Lower lobe of right lung (tissue), 2 donors: Measurements from ENCODE around the gene DIAPH3. TPM values are rescaled to one million over a fixed set of nuclear protein-coding genes. Genes with fewer than 3 reads are reported as not detected.

Experiments used
- ATAC-seq, 2 donors: fragments of 200-7000 bp; cut with Tn5 transposase; one replicate each; pipeline ENCODE4 v1.9.1; 2020 to 2022; ENCODE audit warnings: mild to moderate bottlenecking in 2 of 2, moderate library complexity in 2 of 2
- DNase-seq: peaks from one replicate; pipeline ENCODE4 v3.0.0-alpha.2; 2020
- H3K27ac ChIP-seq: fragments of 200-600 bp; one replicate; pipeline ENCODE4 v1.8.0; 2022
- H3K27me3 ChIP-seq: fragments of 200-600 bp; one replicate; pipeline ENCODE4 v1.8.0; 2022; ENCODE audit warnings: low read depth
- H3K36me3 ChIP-seq: fragments of 200-600 bp; one replicate; pipeline ENCODE4 v1.8.0; 2022; ENCODE audit warnings: mild to moderate bottlenecking
- H3K4me1 ChIP-seq: fragments of 200-600 bp; one replicate; pipeline ENCODE4 v1.8.0; 2022
- H3K4me3 ChIP-seq: fragments of 200-600 bp; one replicate; pipeline ENCODE4 v1.8.0; 2022; ENCODE audit warnings: mild to moderate bottlenecking
- H3K9me3 ChIP-seq: fragments of 200-600 bp; one replicate; pipeline ENCODE4 v1.8.0; 2022
- intact Hi-C: fragments of 100-400 bp; cut with DNase I; formaldehyde crosslinking; loops from one replicate; pipeline ENCODE4 v1.11.0; 2022
- total RNA-seq: library from RNA; stranded (reverse); fragmentation: NEBNext Ultra II Directional; extraction: Animal tissue kit (Norgen Biotek cat#: 25700); gene quantifications from one replicate; pipeline ENCODE4 v1.2.1, GENCODE V29; 2021
- TF ChIP-seq, protein P1 (sequence below): fragments of 200-600 bp; IDR thresholded peaks from one replicate; pipeline ENCODE4 v1.8.0; 2022; ENCODE audit warnings: antibody characterized with exemption, mild to moderate bottlenecking
- donor health status: DM: no; HTN: yes; CAD: no; lungs with severe emphysema.

DIAPH3 gene
- total RNA-seq, 1 donor from 2014 or later: 3.2 TPM

DNA sequence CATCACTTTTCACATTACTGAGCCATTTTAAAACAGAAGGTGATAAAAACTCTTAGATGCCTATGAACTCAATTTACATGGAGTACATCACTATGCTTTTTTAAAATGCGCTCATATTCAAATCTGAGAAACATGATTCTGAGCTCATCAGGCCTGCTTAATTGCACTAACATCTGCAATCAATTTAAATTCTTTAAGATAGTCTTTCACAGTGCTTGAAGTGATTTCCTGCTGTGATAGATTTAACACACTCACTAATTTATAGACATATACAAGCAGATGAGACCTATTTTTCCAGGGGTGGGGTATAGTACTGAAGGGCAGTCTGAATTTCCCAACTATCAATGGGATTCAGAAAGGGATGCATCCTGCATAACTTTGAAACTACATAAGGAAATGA, 82.9 kb downstream of the DIAPH3 start:
- no peak for ATAC-seq
- Histone ChIP-seq H3K36me3 (no peaks in the 10 kb centered on the region), H3K27ac (no peak overlapping the region), H3K9me3 (no peaks in the 10 kb centered on the region), H3K4me1 (no peaks in the 10 kb centered on the region), H3K4me3 (no peak overlapping the region), H3K27me3 (no peaks in the 10 kb centered on the region)
- intact Hi-C loops: no loop called here
- TF ChIP-seq, protein P1, sequence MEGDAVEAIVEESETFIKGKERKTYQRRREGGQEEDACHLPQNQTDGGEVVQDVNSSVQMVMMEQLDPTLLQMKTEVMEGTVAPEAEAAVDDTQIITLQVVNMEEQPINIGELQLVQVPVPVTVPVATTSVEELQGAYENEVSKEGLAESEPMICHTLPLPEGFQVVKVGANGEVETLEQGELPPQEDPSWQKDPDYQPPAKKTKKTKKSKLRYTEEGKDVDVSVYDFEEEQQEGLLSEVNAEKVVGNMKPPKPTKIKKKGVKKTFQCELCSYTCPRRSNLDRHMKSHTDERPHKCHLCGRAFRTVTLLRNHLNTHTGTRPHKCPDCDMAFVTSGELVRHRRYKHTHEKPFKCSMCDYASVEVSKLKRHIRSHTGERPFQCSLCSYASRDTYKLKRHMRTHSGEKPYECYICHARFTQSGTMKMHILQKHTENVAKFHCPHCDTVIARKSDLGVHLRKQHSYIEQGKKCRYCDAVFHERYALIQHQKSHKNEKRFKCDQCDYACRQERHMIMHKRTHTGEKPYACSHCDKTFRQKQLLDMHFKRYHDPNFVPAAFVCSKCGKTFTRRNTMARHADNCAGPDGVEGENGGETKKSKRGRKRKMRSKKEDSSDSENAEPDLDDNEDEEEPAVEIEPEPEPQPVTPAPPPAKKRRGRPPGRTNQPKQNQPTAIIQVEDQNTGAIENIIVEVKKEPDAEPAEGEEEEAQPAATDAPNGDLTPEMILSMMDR: no peak
- DNase-seq: no peak

DNA sequence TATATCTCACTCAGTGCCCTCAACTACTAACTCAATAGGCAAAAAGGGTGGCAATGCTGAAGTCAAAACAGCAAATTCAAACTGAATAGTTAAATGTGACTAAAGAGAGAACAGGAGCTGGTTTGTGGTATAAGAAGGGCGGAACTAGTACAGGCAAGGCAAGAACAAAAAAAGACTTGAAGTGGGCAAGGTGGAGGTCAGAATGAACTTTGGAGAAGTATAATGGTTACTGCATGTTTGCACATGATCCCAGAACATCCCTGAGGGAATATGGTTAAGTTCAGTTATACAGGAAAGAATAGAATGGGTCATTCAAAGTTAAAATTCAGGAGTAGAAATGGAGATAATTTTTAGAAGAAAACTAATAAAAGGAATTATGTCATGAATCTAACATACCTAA, 85.5 kb downstream of the DIAPH3 start:
- Histone ChIP-seq H3K4me1 (no peaks in the 10 kb centered on the region), H3K36me3 (no peaks in the 10 kb centered on the region), H3K27ac (no peak overlapping the region), H3K4me3 (no peak overlapping the region), H3K27me3 (no peaks in the 10 kb centered on the region), H3K9me3 (no peaks in the 10 kb centered on the region)
- intact Hi-C loops: no loop called here
- TF ChIP-seq, protein P1: no peak
- DNase-seq: no peak
- ATAC-seq: no peak

DNA sequence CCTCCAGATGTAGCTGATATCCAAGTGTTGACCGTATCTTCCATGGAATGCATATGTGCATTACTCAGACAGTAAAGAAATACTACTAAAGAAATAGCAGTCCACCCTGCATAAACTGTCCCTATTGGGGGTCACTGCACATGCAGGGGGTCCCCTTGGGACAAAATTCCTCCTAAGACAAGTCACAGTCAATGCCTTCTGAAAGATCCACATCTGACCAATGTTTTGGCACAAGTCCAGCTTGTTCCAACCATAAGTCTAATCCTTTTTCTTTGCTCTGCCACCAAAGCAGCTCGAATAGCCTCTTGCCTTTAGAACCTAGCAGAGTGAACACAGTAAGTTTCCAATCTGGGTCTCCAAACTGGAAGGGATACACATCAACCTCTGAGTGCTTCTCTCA, 87.9 kb downstream of the DIAPH3 start:
- intact Hi-C loops: no loop called here
- H3K36me3 ChIP-seq: no peaks in the 10 kb centered on the region
- TF ChIP-seq, protein P1: no peak
- H3K4me3 ChIP-seq: no peak overlapping the region
- H3K4me1 ChIP-seq: no peaks in the 10 kb centered on the region
- no peaks in the 10 kb centered on the region for H3K27me3 ChIP-seq
- H3K9me3 ChIP-seq: no peaks in the 10 kb centered on the region
- H3K27ac ChIP-seq: no peak overlapping the region
- no peak for ATAC-seq
- DNase-seq: no peak

GRCh38 chr13:60074397-60074796, 89.3 kb downstream of the DIAPH3 start:
- no peaks in the 10 kb centered on the region for H3K9me3 ChIP-seq
- no peak for ATAC-seq

GRCh38 chr13:60066226-60066625, 97.5 kb downstream of the DIAPH3 start:
- no peak overlapping the region for H3K4me3 ChIP-seq
- H3K36me3 ChIP-seq: no peaks in the 10 kb centered on the region
- H3K9me3 ChIP-seq: no peaks in the 10 kb centered on the region
- DNase-seq (no peak), ATAC-seq (no peak)
- no peak overlapping the region for H3K27ac ChIP-seq
- no peaks in the 10 kb centered on the region for H3K27me3 ChIP-seq
- no peaks in the 10 kb centered on the region for H3K4me1 ChIP-seq
- TF ChIP-seq, protein P1: no peak
- intact Hi-C loops: no loop called here

More at GRCh38 chr13:60074397-60074796, 89.3 kb downstream of the DIAPH3 start:
- Histone ChIP-seq H3K27ac (no peak overlapping the region), H3K36me3 (no peaks in the 10 kb centered on the region), H3K4me3 (no peak overlapping the region), H3K4me1 (no peaks in the 10 kb centered on the region), H3K27me3 (no peaks in the 10 kb centered on the region)
- intact Hi-C loops: no loop called here
- no peak for DNase-seq
- TF ChIP-seq, protein P1: no peak

GRCh38 chr13:60062502-60062901, 101.2 kb downstream of the DIAPH3 start:
- H3K4me3 ChIP-seq: no peak overlapping the region
- TF ChIP-seq, protein P1: no peak

More at GRCh38 chr13:60062502-60062901, 101.2 kb downstream of the DIAPH3 start:
- H3K9me3 ChIP-seq: no peaks in the 10 kb centered on the region
- intact Hi-C loops: no loop called here
- ATAC-seq (no peak), DNase-seq (no peak)
- no peaks in the 10 kb centered on the region for H3K27me3 ChIP-seq
- no peaks in the 10 kb centered on the region for H3K4me1 ChIP-seq
- H3K27ac ChIP-seq: no peak overlapping the region
- no peaks in the 10 kb centered on the region for H3K36me3 ChIP-seq
